ENCODE results near the gene TTLL1.

Gene TTLL1

DNA sequence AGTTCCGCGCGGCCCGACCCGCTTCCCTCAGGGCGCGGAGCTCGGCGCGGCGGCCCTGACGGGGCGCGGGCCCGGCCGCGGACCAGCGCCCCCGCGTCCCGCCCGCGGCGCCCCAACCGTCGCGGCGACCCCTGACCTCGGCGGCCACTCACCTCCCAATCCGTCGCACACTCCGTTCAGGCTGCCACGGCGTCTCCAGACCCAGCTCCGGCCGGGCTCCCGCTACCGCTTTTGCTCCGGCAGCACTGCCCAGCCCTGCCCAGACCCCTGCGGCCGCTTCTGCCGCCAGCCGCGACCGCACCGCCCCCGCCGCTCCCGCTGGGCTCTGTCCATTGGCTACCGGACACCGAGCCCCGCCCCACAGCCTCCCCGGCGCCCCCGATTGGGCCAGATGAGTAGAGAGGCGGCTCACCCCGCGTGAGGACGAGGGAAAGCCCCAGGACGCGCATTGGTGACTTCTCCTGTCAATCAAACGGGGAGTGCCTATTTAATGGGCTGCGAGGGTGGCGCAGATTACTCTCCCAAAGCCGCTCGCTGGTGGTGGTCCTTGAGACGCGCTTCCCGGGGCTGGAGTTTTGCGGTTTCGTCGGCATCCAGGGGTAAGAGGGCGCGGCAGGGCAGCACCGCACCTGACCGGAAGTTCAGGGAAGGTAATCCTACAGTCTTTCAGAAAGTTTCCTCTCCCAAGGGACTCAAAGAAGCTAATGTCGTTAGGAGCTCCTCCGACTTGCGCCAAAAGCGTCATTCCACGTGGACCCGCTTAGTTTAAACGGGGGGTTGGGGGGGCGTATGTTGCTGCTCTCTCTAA, 74.1 kb downstream of the TTLL1 start, which contains the start of gene PACSIN2:
Gene PACSIN2, minus strand, starts transcription at position 281 of the 808 bp plus-strand sequence. CDS start 103,069 bp downstream, outside the sequence.
- no peak for TF ChIP-seq GATA3 (IDR thresholded peaks at IDR 0.05; ENCODE audit: low read depth, low read length)
- no peak for TF ChIP-seq GATA2 (IDR thresholded peaks at IDR 0.05; ENCODE audit: low read depth, low read length)

GRCh38 chr22:43014316-43014868, 74.8 kb downstream of the TTLL1 start:
- TF ChIP-seq GATA2 (IDR thresholded peaks at IDR 0.05; ENCODE audit: low read depth, low read length) (no peak), GATA3 (IDR thresholded peaks at IDR 0.05; ENCODE audit: low read depth, low read length) (no peak)

- no peak for TF ChIP-seq GATA2 (IDR thresholded peaks at IDR 0.05; ENCODE audit: low read depth, low read length)
- no peak for TF ChIP-seq GATA3 (IDR thresholded peaks at IDR 0.05; ENCODE audit: low read depth, low read length)
Observed at GRCh38 chr22:43013355-43014315, 75.6 kb downstream of the TTLL1 start.

DNA sequence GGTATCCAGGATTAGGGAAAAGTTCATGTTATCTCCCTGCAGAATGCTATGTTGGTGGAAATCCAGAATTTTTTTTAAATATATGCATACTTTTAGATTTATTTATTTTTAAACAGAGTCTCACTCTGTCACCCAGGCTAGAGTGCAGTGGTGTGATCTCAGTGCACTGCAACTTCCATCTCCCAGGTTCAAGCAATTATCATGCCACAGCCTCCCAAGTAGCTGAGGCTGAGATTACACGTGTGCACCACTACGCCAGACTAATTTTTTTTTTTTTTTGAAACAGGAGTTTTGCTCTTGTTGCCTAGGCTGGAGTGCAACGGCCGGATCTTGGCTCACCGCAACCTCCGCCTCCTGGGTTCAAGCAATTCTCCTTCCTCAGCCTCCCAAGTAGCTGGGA, 76.8 kb downstream of the TTLL1 start:
- TF ChIP-seq GATA2 (IDR thresholded peaks at IDR 0.05; ENCODE audit: low read depth, low read length) (no peak), GATA3 (IDR thresholded peaks at IDR 0.05; ENCODE audit: low read depth, low read length) (no peak)

GRCh38 chr22:43011079-43011478, 78.1 kb downstream of the TTLL1 start:
- TF ChIP-seq GATA2 (IDR thresholded peaks at IDR 0.05; ENCODE audit: low read depth, low read length) (peak; percentile 71), GATA3 (IDR thresholded peaks at IDR 0.05; ENCODE audit: low read depth, low read length) (no peak)

GRCh38 chr22:43009444-43009843, 79.7 kb downstream of the TTLL1 start:
- TF ChIP-seq GATA2 (IDR thresholded peaks at IDR 0.05; ENCODE audit: low read depth, low read length) (no peak), GATA3 (IDR thresholded peaks at IDR 0.05; ENCODE audit: low read depth, low read length) (no peak)

DNA sequence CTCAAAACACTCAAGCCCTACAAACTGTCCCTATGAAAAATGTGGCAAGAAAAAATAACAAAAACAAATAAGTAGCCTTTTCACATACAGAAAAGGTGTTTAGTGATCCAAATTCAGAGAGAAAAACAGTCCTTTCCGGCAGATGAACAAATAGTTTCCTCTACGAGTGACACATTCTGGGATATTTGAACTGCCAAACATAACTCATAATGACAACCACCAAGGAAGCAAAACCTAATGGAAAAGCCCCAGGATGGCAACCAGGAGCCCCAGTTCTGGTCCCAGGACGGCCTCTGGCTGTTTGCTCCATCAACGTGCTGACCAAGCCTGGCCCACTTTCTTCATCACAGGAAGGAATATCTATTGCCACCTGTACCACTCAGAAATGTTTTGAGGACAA, 80.3 kb downstream of the TTLL1 start:
- no peak for TF ChIP-seq GATA3 (IDR thresholded peaks at IDR 0.05; ENCODE audit: low read depth, low read length)
- no peak for TF ChIP-seq GATA2 (IDR thresholded peaks at IDR 0.05; ENCODE audit: low read depth, low read length)

GRCh38 chr22:43008509-43008908, 80.7 kb downstream of the TTLL1 start:
- TF ChIP-seq GATA2 (IDR thresholded peaks at IDR 0.05; ENCODE audit: low read depth, low read length), result no peak
- TF ChIP-seq GATA3 (IDR thresholded peaks at IDR 0.05; ENCODE audit: low read depth, low read length), result no peak

DNA sequence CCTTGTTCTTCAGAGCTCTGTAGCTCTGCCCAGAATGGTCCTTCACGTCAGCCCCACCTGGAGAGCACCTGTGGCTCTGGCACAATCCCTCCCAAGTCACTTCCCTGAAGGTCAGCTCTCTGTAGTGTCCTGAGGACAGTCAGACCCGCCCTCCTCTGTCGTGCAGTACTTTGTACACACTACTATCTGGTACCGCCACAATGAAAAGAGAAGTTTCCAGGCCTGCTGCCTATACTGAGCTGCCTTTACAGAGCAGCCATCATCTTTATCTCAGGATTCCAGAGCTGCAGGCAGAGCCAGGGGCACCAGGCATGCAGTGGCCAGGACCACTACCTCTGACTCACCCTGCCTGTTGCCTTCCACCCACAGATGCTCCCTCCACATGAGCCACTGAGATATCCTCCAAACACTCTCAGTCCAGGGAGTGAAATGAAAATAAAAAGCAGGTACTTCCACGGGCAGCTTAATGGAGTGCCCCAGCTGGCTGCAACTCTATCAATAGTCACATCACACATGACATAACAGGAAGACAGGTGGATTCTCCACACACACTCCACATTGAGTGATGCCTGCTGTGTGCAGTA, 81.6 kb downstream of the TTLL1 start:
- no peak for TF ChIP-seq GATA2 (IDR thresholded peaks at IDR 0.05; ENCODE audit: low read depth, low read length)
- no peak for TF ChIP-seq GATA3 (IDR thresholded peaks at IDR 0.05; ENCODE audit: low read depth, low read length)

DNA sequence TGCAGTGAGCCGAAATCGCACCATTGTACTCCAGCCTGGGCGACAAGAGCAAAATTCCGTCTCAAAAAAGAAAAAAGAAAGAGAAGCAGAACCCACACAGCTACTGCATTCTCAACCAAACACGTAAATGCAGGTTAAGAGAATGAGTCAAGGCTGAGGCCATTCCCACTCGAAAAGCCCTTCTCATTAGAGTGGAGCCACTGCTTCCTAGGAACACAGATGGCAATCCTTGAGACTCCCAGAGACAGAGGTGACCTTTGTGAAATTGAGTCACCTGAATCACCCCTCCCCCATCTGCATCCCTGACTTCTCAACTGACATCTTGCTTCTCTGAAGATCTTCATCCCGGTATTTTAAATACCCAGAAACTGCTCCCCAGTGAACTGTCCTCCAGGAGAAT, 82.4 kb downstream of the TTLL1 start:
- TF ChIP-seq GATA3 (IDR thresholded peaks at IDR 0.05; ENCODE audit: low read depth, low read length) (no peak), GATA2 (IDR thresholded peaks at IDR 0.05; ENCODE audit: low read depth, low read length) (no peak)

- TF ChIP-seq GATA3 (IDR thresholded peaks at IDR 0.05; ENCODE audit: low read depth, low read length) (no peak), GATA2 (IDR thresholded peaks at IDR 0.05; ENCODE audit: low read depth, low read length) (no peak)
Observed at GRCh38 chr22:43006016-43006505, 83.1 kb downstream of the TTLL1 start.

GRCh38 chr22:43005106-43005505, 84.1 kb downstream of the TTLL1 start:
- TF ChIP-seq GATA3 (IDR thresholded peaks at IDR 0.05; ENCODE audit: low read depth, low read length), result no peak
- no peak for TF ChIP-seq GATA2 (IDR thresholded peaks at IDR 0.05; ENCODE audit: low read depth, low read length)

- TF ChIP-seq GATA2 (IDR thresholded peaks at IDR 0.05; ENCODE audit: low read depth, low read length) (no peak), GATA3 (IDR thresholded peaks at IDR 0.05; ENCODE audit: low read depth, low read length) (no peak)
Observed at GRCh38 chr22:43004362-43005035, 84.7 kb downstream of the TTLL1 start.
